Activated T-helper 1 cell treated with anti-CD3 and anti-CD28 coated beads, Interleukin-12 subunit alpha, Interleukin-12 subunit beta, Interleukin-2, Interleukin-4 antibody, amounts not matched to agents 30 ng/mL and 10 ng/mL and 1 ng/mL, durations not matched to agents 14 hours and 24 hours and 36 hours (primary cell): ENCODE results near the gene CCDC192. TPM values are rescaled to one million over a fixed set of nuclear protein-coding genes. Genes with fewer than 3 reads are reported as not detected.

ENCODE experiments used
- DNase-seq: peaks from one replicate; pipeline ENCODE4 v3.0.0; 2021; ENCODE audit warnings: low spot score
- H3K27ac Mint-ChIP-seq: one replicate; pipeline ENCODE4 v1.8.0; 2021; ENCODE audit warnings: mild to moderate bottlenecking, mixed read lengths
- H3K27me3 Mint-ChIP-seq: one replicate; pipeline ENCODE4 v1.8.0; 2022; ENCODE audit warnings: mild to moderate bottlenecking, moderate library complexity, mixed read lengths; ENCODE audit not compliant: insufficient read depth
- H3K36me3 Mint-ChIP-seq: one replicate; pipeline ENCODE4 v1.8.0; 2021; ENCODE audit warnings: low read depth, mixed read lengths
- H3K4me1 Mint-ChIP-seq: one replicate; pipeline ENCODE4 v1.8.0; 2021; ENCODE audit warnings: low read depth, mixed read lengths
- H3K4me3 Mint-ChIP-seq: one replicate; pipeline ENCODE4 v1.8.0; 2021; ENCODE audit warnings: mild to moderate bottlenecking, moderate library complexity, mixed read lengths
- H3K9me3 Mint-ChIP-seq: one replicate; pipeline ENCODE4 v1.8.0; 2021; ENCODE audit warnings: mixed read lengths
- intact Hi-C: fragments of 100-400 bp; cut with micrococcal nuclease; formaldehyde crosslinking; loops from one replicate; pipeline ENCODE4 v1.15.1; 2024
- total RNA-seq: library from RNA; stranded (reverse); gene quantifications from 2 replicates; pipeline ENCODE4 v1.2.3, GENCODE V29; 2022

CCDC192 gene
- total RNA-seq, 1 donor from 2014 or later: not detected

DNA sequence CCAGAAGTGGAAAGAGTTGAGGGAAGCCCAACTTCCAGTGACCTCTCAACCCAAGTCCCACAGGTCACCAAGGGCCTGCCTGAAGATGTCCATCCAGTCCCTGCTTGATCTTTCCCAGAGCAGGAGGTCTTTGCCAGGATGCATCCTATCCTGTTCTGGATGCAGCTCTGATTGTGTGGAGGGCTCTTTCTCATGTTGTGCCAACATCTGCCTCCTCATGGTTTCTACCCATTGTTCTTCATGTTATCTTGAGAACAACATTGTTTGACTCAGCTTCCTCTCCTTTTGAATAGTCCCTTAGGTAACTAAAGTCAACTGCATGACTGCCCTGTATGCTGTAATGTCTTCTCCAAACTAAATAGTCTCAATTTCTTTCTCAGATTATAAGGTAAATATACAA, 169.3 kb downstream of the CCDC192 start:
- H3K9me3 Mint-ChIP-seq: no peaks in the 10 kb centered on the region
- H3K4me3 Mint-ChIP-seq: no peak overlapping the region
- no peak overlapping the region for H3K27ac Mint-ChIP-seq
- DNase-seq: no peak
- H3K4me1 Mint-ChIP-seq: no peaks in the 10 kb centered on the region
- H3K36me3 Mint-ChIP-seq: no peaks in the 10 kb centered on the region
- peaks cover 7% of the 10 kb centered on the region for H3K27me3 Mint-ChIP-seq
- intact Hi-C loops: no loop called here

DNA sequence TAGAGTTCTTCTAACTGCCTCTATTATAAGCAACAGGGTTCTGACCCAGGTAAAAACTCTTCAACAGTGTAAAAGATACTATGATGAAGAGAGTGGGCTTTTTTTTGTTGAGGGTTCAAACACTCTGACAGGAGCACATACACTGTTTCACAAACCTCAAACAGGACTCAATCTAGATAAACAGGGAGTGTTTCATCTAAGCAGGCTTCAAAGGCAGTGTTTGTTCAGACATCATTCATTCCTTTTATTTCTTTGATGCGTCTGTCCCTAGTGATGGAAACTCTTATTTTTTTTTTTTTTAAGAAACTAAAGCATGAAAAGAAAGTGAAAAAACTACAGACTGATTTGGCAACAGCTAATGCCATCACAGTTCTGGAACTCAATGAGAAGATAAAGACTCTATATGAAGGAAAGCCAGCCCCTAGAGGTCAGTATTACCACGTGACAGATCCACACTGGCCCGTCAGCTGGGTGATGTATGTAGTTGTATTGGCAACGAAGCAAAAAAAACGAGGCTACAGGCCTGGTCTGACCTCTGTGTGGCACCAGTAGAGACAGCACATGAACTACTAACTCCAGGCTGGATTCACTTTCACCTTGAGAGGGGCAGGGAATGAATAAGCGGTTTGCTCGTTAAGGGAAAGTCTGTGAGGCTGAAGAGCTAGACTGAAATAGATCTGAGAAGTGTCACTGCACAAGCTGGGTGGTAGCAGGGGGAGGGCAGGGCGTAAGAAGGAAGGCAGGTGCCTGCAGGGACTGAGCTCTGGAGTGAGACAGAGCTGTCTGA, 172.2 kb downstream of the CCDC192 start:
- Mint-ChIP-seq H3K27ac (no peak overlapping the region), H3K36me3 (no peaks in the 10 kb centered on the region), H3K9me3 (no peaks in the 10 kb centered on the region), H3K27me3 (peaks cover 5% of the 10 kb centered on the region), H3K4me1 (no peaks in the 10 kb centered on the region), H3K4me3 (no peak overlapping the region)
- DNase-seq: peak; percentile 0
- intact Hi-C loops: loop anchor here (1.0 kb wide), 1 partner anchor 326 kb away; no protein-coding TSS in a partner anchor

DNA sequence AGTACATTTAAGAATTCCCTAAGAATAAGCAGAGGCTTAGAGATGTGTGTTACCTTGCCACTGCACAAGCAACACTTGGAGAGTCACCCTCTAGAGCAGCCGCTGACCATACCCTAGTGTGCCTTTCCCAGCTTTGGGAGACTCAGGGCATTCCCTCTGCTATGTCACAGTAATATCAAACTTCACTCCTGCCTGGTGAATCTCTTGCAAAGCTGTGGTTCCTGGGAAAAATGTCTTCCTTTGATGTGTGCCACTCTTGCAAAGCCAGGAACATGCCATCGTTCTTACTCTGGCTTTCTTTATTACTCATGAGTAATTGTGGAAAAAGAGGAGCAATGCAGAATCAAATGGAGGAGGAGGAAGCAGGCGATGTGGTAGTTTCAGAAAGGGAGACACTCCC, 173.2 kb downstream of the CCDC192 start:
- Mint-ChIP-seq H3K27me3 (peaks cover 5% of the 10 kb centered on the region), H3K4me3 (no peak overlapping the region), H3K27ac (no peak overlapping the region), H3K36me3 (no peaks in the 10 kb centered on the region), H3K4me1 (no peaks in the 10 kb centered on the region), H3K9me3 (no peaks in the 10 kb centered on the region)
- no peak for DNase-seq
- intact Hi-C loops: no loop called here

GRCh38 chr5:127878174-127878750, 175.1 kb downstream of the CCDC192 start:
- Mint-ChIP-seq H3K9me3 (no peaks in the 10 kb centered on the region), H3K27me3 (peaks cover 2% of the 10 kb centered on the region), H3K27ac (no peak overlapping the region), H3K36me3 (no peaks in the 10 kb centered on the region), H3K4me3 (no peak overlapping the region), H3K4me1 (no peaks in the 10 kb centered on the region)
- no peak for DNase-seq
- intact Hi-C loops: no loop called here

DNA sequence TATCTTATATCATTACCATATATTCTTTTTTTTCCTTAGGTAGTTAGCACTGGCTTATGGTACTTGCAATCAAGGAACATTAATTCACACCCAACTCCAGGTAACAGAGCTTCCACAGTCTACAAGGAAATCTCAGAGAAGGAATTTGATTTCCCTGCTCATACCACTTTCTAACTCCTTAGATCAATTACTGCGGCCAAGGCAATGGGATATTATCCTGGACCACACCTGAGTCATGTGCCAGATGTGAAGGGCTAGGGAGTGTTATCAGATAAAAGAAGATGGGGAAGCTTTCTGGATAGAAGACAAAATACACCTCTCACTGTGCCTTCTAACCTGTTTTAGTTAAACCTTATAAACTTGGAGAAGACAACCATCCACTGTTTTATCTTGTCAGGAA, 181.2 kb downstream of the CCDC192 start:
- Mint-ChIP-seq H3K27ac (no peak overlapping the region), H3K4me3 (no peak overlapping the region), H3K9me3 (no peaks in the 10 kb centered on the region)

GRCh38 chr5:127885176-127885575, 182.0 kb downstream of the CCDC192 start:
- DNase-seq: no peak
- Mint-ChIP-seq H3K27me3 (peaks cover 3% of the 10 kb centered on the region), H3K9me3 (no peaks in the 10 kb centered on the region), H3K4me3 (no peak overlapping the region), H3K27ac (no peak overlapping the region), H3K4me1 (no peaks in the 10 kb centered on the region), H3K36me3 (no peaks in the 10 kb centered on the region)
- intact Hi-C loops: no loop called here

More for the DNA sequence above, 181.2 kb downstream of the CCDC192 start:
- H3K36me3 Mint-ChIP-seq: no peaks in the 10 kb centered on the region
- peaks cover 3% of the 10 kb centered on the region for H3K27me3 Mint-ChIP-seq
- H3K4me1 Mint-ChIP-seq: no peaks in the 10 kb centered on the region
- DNase-seq: no peak
- intact Hi-C loops: no loop called here

- no peak overlapping the region for H3K27ac Mint-ChIP-seq
- no peaks in the 10 kb centered on the region for H3K9me3 Mint-ChIP-seq
- DNase-seq: no peak
- peaks cover 5% of the 10 kb centered on the region for H3K27me3 Mint-ChIP-seq
- intact Hi-C loops: no loop called here
- H3K36me3 Mint-ChIP-seq: no peaks in the 10 kb centered on the region
- H3K4me1 Mint-ChIP-seq: no peaks in the 10 kb centered on the region
- no peak overlapping the region for H3K4me3 Mint-ChIP-seq
Measured at GRCh38 chr5:127886081-127886480, 182.9 kb downstream of the CCDC192 start.

DNA sequence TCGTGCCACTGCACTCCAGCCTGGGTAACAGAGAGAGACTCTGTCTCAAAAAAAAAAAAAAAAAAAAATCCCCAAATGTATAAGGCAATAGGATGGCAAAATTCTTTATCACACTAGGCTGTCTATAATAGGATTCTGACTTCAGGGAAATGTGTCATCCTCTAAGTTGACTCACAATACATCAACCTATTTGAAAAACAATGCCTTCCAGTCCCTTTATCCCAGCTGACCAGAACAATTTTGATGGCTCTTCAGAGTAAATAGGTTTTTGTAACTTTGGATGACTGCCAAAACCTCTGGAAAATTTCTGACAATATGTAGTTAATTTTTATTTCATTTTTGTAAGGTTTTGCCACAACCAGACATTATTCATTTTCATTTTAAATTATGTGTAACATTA, 184.1 kb downstream of the CCDC192 start:
- H3K9me3 Mint-ChIP-seq: no peaks in the 10 kb centered on the region

GRCh38 chr5:127891942-127892341, 188.8 kb downstream of the CCDC192 start:
- Mint-ChIP-seq H3K27ac (no peak overlapping the region), H3K36me3 (no peaks in the 10 kb centered on the region), H3K4me1 (no peaks in the 10 kb centered on the region), H3K4me3 (no peak overlapping the region), H3K27me3 (peaks cover 2% of the 10 kb centered on the region), H3K9me3 (no peaks in the 10 kb centered on the region)
- DNase-seq: no peak
- intact Hi-C loops: no loop called here

More for the DNA sequence above, 184.1 kb downstream of the CCDC192 start:
- no peak overlapping the region for H3K4me3 Mint-ChIP-seq
- no peak for DNase-seq
- H3K36me3 Mint-ChIP-seq: no peaks in the 10 kb centered on the region
- no peak overlapping the region for H3K27ac Mint-ChIP-seq
- intact Hi-C loops: no loop called here
- no peaks in the 10 kb centered on the region for H3K4me1 Mint-ChIP-seq
- peaks cover 5% of the 10 kb centered on the region for H3K27me3 Mint-ChIP-seq

DNA sequence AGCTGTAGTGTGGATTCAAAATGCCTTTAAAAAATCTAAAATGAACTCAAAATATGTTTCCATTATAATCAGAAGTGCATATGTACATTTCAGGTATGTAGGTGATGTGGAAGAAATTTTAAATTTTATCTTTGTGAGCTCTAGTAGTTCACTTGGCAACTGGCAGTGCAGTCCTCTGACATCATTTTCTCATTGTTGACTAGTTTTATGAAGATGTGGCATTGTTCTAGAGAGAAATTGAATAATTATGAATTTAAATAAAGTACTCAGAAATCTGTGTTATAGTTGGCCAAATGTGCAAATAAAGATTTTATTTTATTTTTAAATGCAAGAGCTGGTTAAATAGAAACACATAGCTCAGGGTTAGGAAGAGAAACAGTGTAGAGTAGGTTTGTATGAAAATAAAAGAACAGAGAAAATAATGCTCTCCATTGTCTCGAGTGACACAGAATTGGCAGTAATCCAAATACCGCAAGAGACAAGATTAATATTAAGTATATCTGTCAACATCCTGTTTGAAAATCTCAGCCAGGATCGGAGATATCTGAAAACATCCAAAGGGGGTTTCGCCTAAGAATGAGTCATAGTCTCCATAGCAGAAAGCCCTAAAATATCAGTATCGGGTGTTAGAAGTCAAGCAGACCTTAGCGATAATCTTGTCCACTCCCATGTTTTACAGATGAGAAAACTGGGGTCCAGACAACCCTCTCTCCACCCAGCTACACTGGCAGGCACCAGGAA, 189.4 kb downstream of the CCDC192 start:
- no peak overlapping the region for H3K4me3 Mint-ChIP-seq
- no peaks in the 10 kb centered on the region for H3K4me1 Mint-ChIP-seq
- no peak for DNase-seq
- no peaks in the 10 kb centered on the region for H3K9me3 Mint-ChIP-seq
- H3K36me3 Mint-ChIP-seq: no peaks in the 10 kb centered on the region
- intact Hi-C loops: no loop called here
- no peak overlapping the region for H3K27ac Mint-ChIP-seq
- H3K27me3 Mint-ChIP-seq: peaks cover 2% of the 10 kb centered on the region

DNA sequence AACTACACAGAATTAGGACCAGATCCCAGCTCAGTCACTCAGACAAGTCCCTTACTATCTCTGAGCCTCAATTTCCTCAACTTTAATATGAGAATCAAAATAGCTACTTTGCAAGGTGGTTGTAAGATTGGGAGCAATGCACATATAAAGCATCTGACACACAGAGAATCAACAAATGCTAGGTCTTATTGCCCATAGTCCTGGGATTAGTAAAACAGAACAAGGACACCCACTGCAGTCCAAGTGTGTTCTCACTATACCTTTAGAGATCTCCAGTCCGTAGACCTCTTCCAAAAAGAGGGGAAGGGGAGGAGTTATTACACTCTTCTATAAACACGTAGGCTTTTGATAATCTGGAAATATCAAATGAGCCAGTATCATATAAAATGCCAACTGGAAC, 190.0 kb downstream of the CCDC192 start:
- no peaks in the 10 kb centered on the region for H3K36me3 Mint-ChIP-seq

GRCh38 chr5:127894461-127894860, 191.3 kb downstream of the CCDC192 start:
- Mint-ChIP-seq H3K27ac (no peak overlapping the region), H3K27me3 (peaks cover 2% of the 10 kb centered on the region), H3K4me1 (peaks cover 5% of the 10 kb centered on the region), H3K4me3 (no peak overlapping the region), H3K9me3 (no peaks in the 10 kb centered on the region), H3K36me3 (no peaks in the 10 kb centered on the region)
- no peak for DNase-seq
- intact Hi-C loops: no loop called here

More for the DNA sequence above, 190.0 kb downstream of the CCDC192 start:
- H3K27ac Mint-ChIP-seq: no peak overlapping the region
- intact Hi-C loops: no loop called here
- no peaks in the 10 kb centered on the region for H3K9me3 Mint-ChIP-seq
- peaks cover 2% of the 10 kb centered on the region for H3K27me3 Mint-ChIP-seq
- no peak overlapping the region for H3K4me3 Mint-ChIP-seq
- no peak for DNase-seq
- H3K4me1 Mint-ChIP-seq: no peaks in the 10 kb centered on the region
